Measurements from ENCODE around the gene PARD3.

Gene PARD3

GRCh38 chr10:34232481-34232880 is 582.6 kb downstream of the PARD3 start:
- no peak overlapping the region for H3K4me2 ChIP-seq
- no peaks in the 10 kb centered on the region for H3K36me3 ChIP-seq (ENCODE audit: insufficient read depth)
- H3K79me2 ChIP-seq (ENCODE audit: insufficient read depth, low read depth) = no peaks in the 10 kb centered on the region
- no peaks in the 10 kb centered on the region for H3K27me3 ChIP-seq (ENCODE audit: insufficient read depth, low read depth)
- no peak overlapping the region for H3K4me3 ChIP-seq (IDR thresholded peaks at IDR 0.05; ENCODE audit: insufficient read depth, low read depth, low read length)
- no peak overlapping the region for H3K9ac ChIP-seq
- H3K27ac ChIP-seq = no peak overlapping the region
- no peak for TF ChIP-seq CTCF (conservative IDR thresholded peaks at IDR 0.05; ENCODE audit: low read depth, low read length)
- H4K20me1 ChIP-seq (ENCODE audit: insufficient read depth) = no peaks in the 10 kb centered on the region
- H3K4me1 ChIP-seq (ENCODE audit: low read depth, poor library complexity, severe bottlenecking) = no peaks in the 10 kb centered on the region
- H2AFZ ChIP-seq (ENCODE audit: low read depth) = no peak overlapping the region

DNA sequence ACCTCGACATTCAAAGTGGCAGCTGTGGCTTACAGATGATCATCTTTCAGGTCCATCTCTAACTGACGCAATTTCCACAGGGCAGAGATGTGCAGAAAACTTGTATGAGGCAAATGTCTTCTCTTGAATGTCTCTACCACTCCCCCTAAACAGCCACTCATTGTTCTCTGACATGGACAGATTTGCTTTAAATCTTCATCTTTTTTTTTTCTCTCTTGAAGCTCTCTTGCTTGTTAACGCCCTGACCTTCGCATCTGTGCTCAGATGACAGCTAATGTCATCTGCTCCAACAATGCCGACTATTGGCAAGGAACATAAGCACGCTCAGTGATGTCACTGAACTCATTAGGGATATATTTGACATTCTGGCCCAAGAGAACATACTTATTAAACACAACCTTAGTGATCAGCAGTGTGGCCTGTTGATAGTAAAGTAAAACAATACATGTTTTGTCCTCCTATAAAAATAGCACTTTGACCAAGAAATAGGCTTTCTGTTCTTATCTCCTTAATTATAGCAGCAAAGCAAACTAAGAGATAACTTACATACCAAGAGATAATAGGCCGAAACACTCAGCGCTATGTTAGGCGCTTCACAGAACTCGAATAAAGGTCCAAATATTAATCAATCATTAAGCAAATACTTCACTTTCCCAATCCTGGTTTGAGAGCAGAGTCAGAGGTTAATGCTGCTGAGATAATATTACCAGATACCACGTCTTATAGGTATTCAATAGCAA is 583.5 kb downstream of the PARD3 start:
- Histone ChIP-seq H3K27ac (no peak overlapping the region), H3K36me3 (ENCODE audit: insufficient read depth) (no peaks in the 10 kb centered on the region), H3K4me2 (no peak overlapping the region), H2AFZ (ENCODE audit: low read depth) (no peak overlapping the region), H3K4me1 (ENCODE audit: low read depth, poor library complexity, severe bottlenecking) (no peaks in the 10 kb centered on the region), H3K4me3 (IDR thresholded peaks at IDR 0.05; ENCODE audit: insufficient read depth, low read depth, low read length) (no peak overlapping the region), H3K9ac (no peak overlapping the region), H3K27me3 (ENCODE audit: insufficient read depth, low read depth) (no peaks in the 10 kb centered on the region), H4K20me1 (ENCODE audit: insufficient read depth) (no peaks in the 10 kb centered on the region), H3K79me2 (ENCODE audit: insufficient read depth, low read depth) (no peaks in the 10 kb centered on the region)
- no peak for TF ChIP-seq CTCF (conservative IDR thresholded peaks at IDR 0.05; ENCODE audit: low read depth, low read length)

DNA sequence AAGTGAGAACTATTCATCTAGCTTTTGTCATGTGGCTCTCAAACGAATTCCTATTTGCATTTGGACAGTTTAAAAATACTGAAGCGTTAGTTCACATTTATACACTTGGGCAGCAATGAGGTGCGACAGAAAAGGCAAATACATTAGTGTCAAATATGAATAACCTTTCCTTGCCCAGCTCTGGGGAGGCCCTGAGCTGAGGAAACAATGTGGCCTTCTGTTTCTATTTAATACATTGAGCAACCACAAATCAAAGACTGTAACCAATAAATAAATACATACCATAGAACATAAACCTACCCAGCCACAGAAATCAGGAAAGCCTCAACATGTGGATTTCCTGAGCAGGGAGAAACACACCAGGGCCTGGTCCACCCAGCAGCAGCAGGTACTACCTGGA is 585.2 kb downstream of the PARD3 start:
- no peak overlapping the region for H3K4me3 ChIP-seq (IDR thresholded peaks at IDR 0.05; ENCODE audit: insufficient read depth, low read depth, low read length)

GRCh38 chr10:34228066-34228465 is 587.0 kb downstream of the PARD3 start:
- no peaks in the 10 kb centered on the region for H3K36me3 ChIP-seq (ENCODE audit: insufficient read depth)
- no peaks in the 10 kb centered on the region for H3K4me1 ChIP-seq (ENCODE audit: low read depth, poor library complexity, severe bottlenecking)
- TF ChIP-seq CTCF (conservative IDR thresholded peaks at IDR 0.05; ENCODE audit: low read depth, low read length) = no peak
- H2AFZ ChIP-seq (ENCODE audit: low read depth) = no peak overlapping the region
- H3K4me3 ChIP-seq (IDR thresholded peaks at IDR 0.05; ENCODE audit: insufficient read depth, low read depth, low read length) = no peak overlapping the region
- H3K79me2 ChIP-seq (ENCODE audit: insufficient read depth, low read depth) = no peaks in the 10 kb centered on the region
- no peak overlapping the region for H3K9ac ChIP-seq
- H3K27ac ChIP-seq = no peak overlapping the region
- no peaks in the 10 kb centered on the region for H4K20me1 ChIP-seq (ENCODE audit: insufficient read depth)
- no peaks in the 10 kb centered on the region for H3K27me3 ChIP-seq (ENCODE audit: insufficient read depth, low read depth)
- H3K4me2 ChIP-seq = no peak overlapping the region

More for the DNA sequence above, 585.2 kb downstream of the PARD3 start:
- Histone ChIP-seq H4K20me1 (ENCODE audit: insufficient read depth) (no peaks in the 10 kb centered on the region), H2AFZ (ENCODE audit: low read depth) (no peak overlapping the region), H3K27ac (no peak overlapping the region), H3K36me3 (ENCODE audit: insufficient read depth) (no peaks in the 10 kb centered on the region), H3K9ac (no peak overlapping the region), H3K4me2 (no peak overlapping the region), H3K27me3 (ENCODE audit: insufficient read depth, low read depth) (no peaks in the 10 kb centered on the region), H3K4me1 (ENCODE audit: low read depth, poor library complexity, severe bottlenecking) (no peaks in the 10 kb centered on the region), H3K79me2 (ENCODE audit: insufficient read depth, low read depth) (no peaks in the 10 kb centered on the region)
- no peak for TF ChIP-seq CTCF (conservative IDR thresholded peaks at IDR 0.05; ENCODE audit: low read depth, low read length)

Data from KMS-11 (cell line).